ENCODE results near the gene CMTM4. TPM values are rescaled to one million over a fixed set of nuclear protein-coding genes. Genes with fewer than 3 reads are reported as not detected.
A peak's percentile ranks its signal among the peaks of the same experiment; 100 is the strongest.
"Not testable (repeated sequence)": the region's sequence is repeated elsewhere in the genome, so short reads cannot be mapped to it uniquely, and the experiment has no call there.

The CMTM4 gene
- polyA plus RNA-seq, 1 of the 3 experiments (the other 2 are of a cell fraction) = 21.7 TPM

DNA sequence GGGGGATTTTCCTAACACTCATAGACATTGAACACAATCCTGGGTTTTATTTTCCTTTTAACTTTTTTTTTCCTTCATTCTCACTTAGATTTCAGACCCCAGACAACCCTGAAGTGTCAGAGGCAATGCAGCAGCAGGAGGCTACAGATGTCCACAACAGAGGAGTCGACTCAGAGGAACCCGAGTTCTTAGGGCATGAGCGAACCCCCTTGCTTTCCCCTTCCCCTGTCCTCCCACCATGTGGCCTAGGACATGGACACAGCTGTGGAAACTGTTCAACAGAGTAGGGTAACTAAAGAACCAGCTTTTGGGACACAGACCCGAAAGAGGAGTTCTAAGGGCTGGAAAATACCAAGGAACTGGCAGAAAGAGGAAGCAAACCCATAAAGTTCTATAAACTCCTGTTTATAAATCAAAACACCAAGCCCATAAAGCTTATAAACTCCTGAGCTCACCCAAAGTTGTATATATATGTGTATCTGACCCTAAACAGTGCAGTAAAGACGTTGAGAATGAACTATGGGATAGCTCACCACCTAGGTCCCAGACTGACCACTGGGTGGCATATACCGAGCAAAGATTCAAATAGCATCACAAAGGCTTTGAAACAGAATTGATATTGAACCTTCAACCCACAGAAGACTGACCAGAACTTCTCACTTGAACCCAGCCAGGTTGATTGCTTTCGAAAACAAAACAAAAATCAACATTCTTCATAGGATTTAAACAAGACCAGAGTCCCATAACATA is 33.9 kb downstream of the CMTM4 start:
- H3K9ac ChIP-seq = no peak overlapping the region; the same call in 1 of the 2 replicates
- H3K4me1 ChIP-seq (ENCODE audit: control insufficient read depth in 1 of 2, insufficient read depth in 2 of 2, low read depth in 1 of 2, low read length in 1 of 2) = peaks cover 20 to 26% of the 10 kb centered on the region in 2 experiments
- ChIA-PET CTCF (interaction anchor here (0.6 to 4.6 kb wide), 21 partner anchors 10 to 211 kb away, joined by 3 to 59 read pairs (median 5); partner anchors contain the start of genes CMTM4 and DYNC1LI2), POLR2A (interaction anchor here (1.1 kb wide), 1 partner anchor 33 kb away, joined by 4 read pairs; no protein-coding TSS in a partner anchor)
- H3K4me2 ChIP-seq = peak overlapping the region; percentile 54
- DNase-seq = peak; percentile 45
- H4K20me1 ChIP-seq (ENCODE audit: insufficient read depth) = no peaks in the 10 kb centered on the region
- H3K79me2 ChIP-seq (ENCODE audit: insufficient read depth) = peaks cover 59% of the 10 kb centered on the region; the same call in 1 of the 2 replicates
- peaks cover 34% of the 10 kb centered on the region for H3F3A ChIP-seq (replicated peaks; ENCODE audit: insufficient read depth)
- H3K36me3 ChIP-seq (replicated peaks in 1 of 2; ENCODE audit: control insufficient read depth in 1 of 2, insufficient read depth in 2 of 2, low read length in 1 of 2) = no peaks in the 10 kb centered on the region
- H3K9me3 ChIP-seq = no peaks in the 10 kb centered on the region
- no peak for TF ChIP-seq CHD2 (IDR thresholded peaks at IDR 0.05; ENCODE audit: low read length, partially characterized antibody)
- peak; percentile 48 for TF ChIP-seq SMC3 (IDR thresholded peaks at IDR 0.05; ENCODE audit: low read depth, low read length)
- TF ChIP-seq, protein P1, sequence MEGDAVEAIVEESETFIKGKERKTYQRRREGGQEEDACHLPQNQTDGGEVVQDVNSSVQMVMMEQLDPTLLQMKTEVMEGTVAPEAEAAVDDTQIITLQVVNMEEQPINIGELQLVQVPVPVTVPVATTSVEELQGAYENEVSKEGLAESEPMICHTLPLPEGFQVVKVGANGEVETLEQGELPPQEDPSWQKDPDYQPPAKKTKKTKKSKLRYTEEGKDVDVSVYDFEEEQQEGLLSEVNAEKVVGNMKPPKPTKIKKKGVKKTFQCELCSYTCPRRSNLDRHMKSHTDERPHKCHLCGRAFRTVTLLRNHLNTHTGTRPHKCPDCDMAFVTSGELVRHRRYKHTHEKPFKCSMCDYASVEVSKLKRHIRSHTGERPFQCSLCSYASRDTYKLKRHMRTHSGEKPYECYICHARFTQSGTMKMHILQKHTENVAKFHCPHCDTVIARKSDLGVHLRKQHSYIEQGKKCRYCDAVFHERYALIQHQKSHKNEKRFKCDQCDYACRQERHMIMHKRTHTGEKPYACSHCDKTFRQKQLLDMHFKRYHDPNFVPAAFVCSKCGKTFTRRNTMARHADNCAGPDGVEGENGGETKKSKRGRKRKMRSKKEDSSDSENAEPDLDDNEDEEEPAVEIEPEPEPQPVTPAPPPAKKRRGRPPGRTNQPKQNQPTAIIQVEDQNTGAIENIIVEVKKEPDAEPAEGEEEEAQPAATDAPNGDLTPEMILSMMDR (IDR thresholded peaks at IDR 0.05) = peak; percentile 70
- no peak for TF ChIP-seq TEAD4 (IDR thresholded peaks at IDR 0.05; ENCODE audit: borderline replicate concordance, insufficient read depth)
- TF ChIP-seq RAD21 (IDR thresholded peaks at IDR 0.05; ENCODE audit: low read length) = peak; percentile 68
- no peak for TF ChIP-seq JUND (IDR thresholded peaks at IDR 0.05)
- H2AFZ ChIP-seq (ENCODE audit: low read depth) = no peak overlapping the region
- H3K27ac ChIP-seq (ENCODE audit: low read depth in 2 of 2, low read length in 1 of 2) = peak overlapping the region; percentile 65 to 88
- WGBS (ENCODE audit: low lambda C conversion rate) = 50% methylated on average over 7 of the region's 7 CpGs
- no peak overlapping the region for H3K4me3 ChIP-seq (ENCODE audit: low read depth in 2 of 2, low read length in 1 of 2)
- no peaks in the 10 kb centered on the region for H3K27me3 ChIP-seq (ENCODE audit: insufficient read depth)
- H3K9me2 ChIP-seq = no peaks in the 10 kb centered on the region

DNA sequence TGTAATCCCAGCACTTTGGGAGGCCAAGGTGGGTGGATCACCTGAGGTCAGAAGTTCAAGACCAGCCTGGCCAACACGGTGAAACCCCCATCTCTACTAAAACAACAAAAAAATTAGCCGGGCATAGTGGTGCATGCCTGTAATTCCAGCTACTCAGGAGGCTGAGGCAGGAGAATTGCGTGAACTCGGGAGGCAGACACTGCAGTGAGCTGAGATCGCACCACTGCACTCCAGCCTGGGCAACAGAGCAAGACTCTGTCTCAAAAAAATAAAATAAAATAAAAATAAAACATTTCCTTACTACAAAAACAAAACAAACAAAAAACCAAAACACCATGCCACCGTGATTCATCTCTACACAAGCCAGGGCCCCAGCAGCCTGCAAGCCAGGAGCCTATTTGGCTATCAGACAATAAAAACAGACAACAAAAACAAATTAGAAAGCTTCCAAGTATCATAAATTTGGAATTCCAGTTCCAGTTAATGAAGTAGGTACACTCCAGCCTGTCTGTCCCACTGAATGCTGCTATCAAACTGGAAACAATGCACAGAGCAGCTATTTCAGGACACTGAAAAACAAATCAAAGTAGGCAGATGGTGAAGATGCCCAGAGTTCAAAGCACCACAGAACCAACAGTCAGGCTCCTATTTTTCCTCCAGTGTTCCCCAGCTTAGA is 34.7 kb downstream of the CMTM4 start:
- not testable (repeated sequence) for H3K4me3 ChIP-seq (ENCODE audit: low read depth in 2 of 2, low read length in 1 of 2); H3K9me3 ChIP-seq; H3K9me2 ChIP-seq; H3K36me3 ChIP-seq (replicated peaks in 1 of 2; ENCODE audit: control insufficient read depth in 1 of 2, insufficient read depth in 2 of 2, low read length in 1 of 2); H4K20me1 ChIP-seq (ENCODE audit: insufficient read depth); DNase-seq; H3K27me3 ChIP-seq (ENCODE audit: insufficient read depth); H2AFZ ChIP-seq (ENCODE audit: low read depth)
- peak overlapping the region; percentile 54 for H3K9ac ChIP-seq
- 0 out of 4 replicates have a peak, but pooled peaks of 1 of the 2 experiments have one; percentile 11 for TF ChIP-seq EP300 (IDR thresholded peaks at IDR 0.05; ENCODE audit: borderline replicate concordance in 1 of 2, low read depth in 1 of 2, low read length in 1 of 2)
- TF ChIP-seq FOSL2 (IDR thresholded peaks at IDR 0.05; ENCODE audit: borderline replicate concordance, low read depth) = peak; percentile 8; the same call in 1 of the 2 replicates
- WGBS (ENCODE audit: low lambda C conversion rate) = 54% methylated on average over 6 of the region's 6 CpGs
- ChIA-PET POLR2A (interaction anchor here (1.4 to 1.5 kb wide), 2 partner anchors 10 to 55 kb away, joined by 3 to 7 read pairs; no protein-coding TSS in a partner anchor), CTCF (interaction anchor here (0.6 to 4.6 kb wide), 24 partner anchors 9 to 211 kb away, joined by 3 to 59 read pairs (median 5); partner anchors contain the start of genes CMTM3, CMTM4 and DYNC1LI2)
- peak overlapping the region; percentile 88 to 89 for H3K27ac ChIP-seq (ENCODE audit: low read depth in 2 of 2, low read length in 1 of 2)
- H3F3A ChIP-seq (replicated peaks; ENCODE audit: insufficient read depth) = peaks cover 34% of the 10 kb centered on the region
- peaks cover 20 to 26% of the 10 kb centered on the region in 2 experiments for H3K4me1 ChIP-seq (ENCODE audit: control insufficient read depth in 1 of 2, insufficient read depth in 2 of 2, low read depth in 1 of 2, low read length in 1 of 2)
- H3K79me2 ChIP-seq (ENCODE audit: insufficient read depth) = peaks cover 62% of the 10 kb centered on the region; the same call in 1 of the 2 replicates
- peak overlapping the region; percentile 54 for H3K4me2 ChIP-seq
